Subcutaneous abdominal adipose tissue (tissue), 5 donors: ENCODE measurements around the gene ZNF831.

Experiments
- H3K27ac ChIP-seq: one replicate; pipeline ENCODE4 v1.7.0; 2013; ENCODE audit warnings: low read depth, mild to moderate bottlenecking, inconsistent platforms, low read length, moderate library complexity
- H3K27me3 ChIP-seq, 5 donors: one replicate each; pipeline ENCODE4 v1.7.0; 2013; ENCODE audit warnings: low read length in 5 of 5, inconsistent platforms in 1 of 5; ENCODE audit not compliant: control insufficient read depth in 5 of 5, insufficient read depth in 4 of 5
- H3K36me3 ChIP-seq, 5 donors: one replicate each; pipeline ENCODE4 v1.7.0; 2013; ENCODE audit warnings: low read length in 5 of 5; ENCODE audit not compliant: control insufficient read depth in 5 of 5, insufficient read depth in 5 of 5
- H3K4me1 ChIP-seq, 5 donors: one replicate each; pipeline ENCODE4 v1.7.0; 2013; ENCODE audit warnings: low read length in 5 of 5, mild to moderate bottlenecking in 3 of 5, moderate library complexity in 1 of 5; ENCODE audit not compliant: control insufficient read depth in 5 of 5, insufficient read depth in 5 of 5
- H3K4me3 ChIP-seq, 5 donors: one replicate each; pipeline ENCODE4 v1.7.0; 2013; ENCODE audit warnings: low read length in 5 of 5, low read depth in 1 of 5
- H3K9ac ChIP-seq, 5 donors: one replicate each; pipeline ENCODE4 v1.7.0; 2013; ENCODE audit warnings: low read length in 5 of 5, mild to moderate bottlenecking in 4 of 5, moderate library complexity in 3 of 5
- H3K9me3 ChIP-seq, 5 donors: one replicate each; pipeline ENCODE4 v1.7.0; 2013; ENCODE audit warnings: low read length in 5 of 5; ENCODE audit not compliant: control insufficient read depth in 5 of 5
- donor health status: healthy.
- donor health status: healthy.
- donor health status: healthy.
- donor health status: healthy.
- donor health status: healthy.

ZNF831 gene

GRCh38 chr20:59295531-59295930, 131.9 kb downstream of the ZNF831 start:
- H3K4me3 ChIP-seq = no peak overlapping the region
- peaks cover 21 to 26% (median 24%) of the 10 kb centered on the region in 5 donors for H3K27me3 ChIP-seq
- H3K9me3 ChIP-seq = no peaks in the 10 kb centered on the region
- H3K27ac ChIP-seq = no peak overlapping the region
- no peak overlapping the region for H3K9ac ChIP-seq
- no peaks in the 10 kb centered on the region for H3K36me3 ChIP-seq
- peaks cover 0 to 2% (median 0%) of the 10 kb centered on the region in 5 donors for H3K4me1 ChIP-seq

- H3K4me1 ChIP-seq = peaks cover 0 to 8% (median 0%) of the 10 kb centered on the region in 5 donors
- H3K36me3 ChIP-seq = no peaks in the 10 kb centered on the region
- H3K9me3 ChIP-seq = no peaks in the 10 kb centered on the region
- H3K4me3 ChIP-seq = no peak overlapping the region
- H3K9ac ChIP-seq = no peak overlapping the region
- peaks cover 12 to 42% (median 40%) of the 10 kb centered on the region in 5 donors for H3K27me3 ChIP-seq
- no peak overlapping the region for H3K27ac ChIP-seq
Measured at GRCh38 chr20:59297686-59298085, 134.1 kb downstream of the ZNF831 start.

GRCh38 chr20:59299945-59300332, 136.3 kb downstream of the ZNF831 start:
- Histone ChIP-seq H3K4me1 (peaks cover 0 to 8% (median 0%) of the 10 kb centered on the region in 5 donors), H3K27ac (no peak overlapping the region), H3K36me3 (no peaks in the 10 kb centered on the region), H3K4me3 (no peak overlapping the region), H3K9ac (no peak overlapping the region), H3K9me3 (no peaks in the 10 kb centered on the region), H3K27me3 (peaks cover 12 to 47% (median 39%) of the 10 kb centered on the region in 5 donors)

- Histone ChIP-seq H3K27me3 (peaks cover 12 to 45% (median 39%) of the 10 kb centered on the region in 5 donors), H3K36me3 (no peaks in the 10 kb centered on the region), H3K27ac (no peak within 1 kb of the TSS), H3K9me3 (no peaks in the 10 kb centered on the region), H3K4me3 (no peak within 1 kb of the TSS), H3K9ac (no peak within 1 kb of the TSS), H3K4me1 (peaks cover 0 to 8% (median 0%) of the 10 kb centered on the region in 5 donors)
Measured at GRCh38 chr20:59300333-59301081, 136.9 kb downstream of the ZNF831 start, which contains the start of gene EDN3. EDN3 (plus strand) TSS chr20:59300611; CDS start chr20:59300813, 202 bp downstream.

GRCh38 chr20:59301343-59302007, 137.9 kb downstream of the ZNF831 start:
- Histone ChIP-seq H3K9ac (no peak overlapping the region), H3K27ac (no peak overlapping the region), H3K4me3 (no peak overlapping the region), H3K27me3 (peaks cover 12 to 43% (median 37%) of the 10 kb centered on the region in 5 donors), H3K4me1 (peaks cover 0 to 8% (median 0%) of the 10 kb centered on the region in 5 donors), H3K36me3 (no peaks in the 10 kb centered on the region), H3K9me3 (no peaks in the 10 kb centered on the region)

GRCh38 chr20:59305908-59306655, 142.5 kb downstream of the ZNF831 start:
- H3K9ac ChIP-seq = no peak overlapping the region
- H3K4me1 ChIP-seq = peaks cover 0 to under 1% (median 0%) of the 10 kb centered on the region in 5 donors
- H3K36me3 ChIP-seq = no peaks in the 10 kb centered on the region
- H3K4me3 ChIP-seq = no peak overlapping the region
- H3K27ac ChIP-seq = no peak overlapping the region
- H3K9me3 ChIP-seq = no peaks in the 10 kb centered on the region
- H3K27me3 ChIP-seq = peaks cover 0 to 28% (median 21%) of the 10 kb centered on the region in 5 donors

- Histone ChIP-seq H3K4me3 (no peak overlapping the region), H3K4me1 (no peaks in the 10 kb centered on the region), H3K27me3 (peaks cover 0 to 20% (median 10%) of the 10 kb centered on the region in 5 donors), H3K9me3 (no peaks in the 10 kb centered on the region), H3K36me3 (no peaks in the 10 kb centered on the region), H3K27ac (no peak overlapping the region), H3K9ac (no peak overlapping the region)
Measured at GRCh38 chr20:59307270-59307669, 143.6 kb downstream of the ZNF831 start.
